Measurements from ENCODE around the gene TRIP12.
"Not testable (repeated sequence)": the region's sequence is repeated elsewhere in the genome, so short reads cannot be mapped to it uniquely, and the experiment has no call there.

TRIP12 gene

GRCh38 chr2:229970406-229970805 is 48.6 kb upstream of the TRIP12 start:
- H3K4me3 ChIP-seq (ENCODE audit: low read depth, low read length): no peak overlapping the region
- CTCF ChIA-PET: interaction anchor here (0.9 kb wide), 1 partner anchor 17 kb away, joined by 4 read pairs; no protein-coding TSS in a partner anchor
- TF ChIP-seq HOXD13 (CRISPR knock-in tag; IDR thresholded peaks at IDR 0.05; ENCODE audit: borderline replicate concordance) (no peak), ZNF133 (tag by site-specific recombination; IDR thresholded peaks at IDR 0.05) (no peak), ZXDB (tag by site-specific recombination; IDR thresholded peaks at IDR 0.05) (no peak), RBAK (tag by site-specific recombination; IDR thresholded peaks at IDR 0.05) (no peak)
- H3K36me3 ChIP-seq (ENCODE audit: control insufficient read depth in 2 of 2, insufficient read depth in 1 of 2, low read length in 2 of 2): no peaks in the 10 kb centered on the region
- H3K4me1 ChIP-seq (ENCODE audit: control insufficient read depth, insufficient read depth, low read length): no peaks in the 10 kb centered on the region
- no peak overlapping the region for H3K27ac ChIP-seq (ENCODE audit: extremely low read depth, low read depth, low read length)
- no peaks in the 10 kb centered on the region for H3K9me3 ChIP-seq (ENCODE audit: control insufficient read depth, insufficient read depth, low read depth, low read length)
- POLR2A ChIA-PET: no interaction called here

GRCh38 chr2:229969921-229970320 is 48.1 kb upstream of the TRIP12 start:
- H3K27ac ChIP-seq (ENCODE audit: extremely low read depth, low read depth, low read length): no peak overlapping the region
- no peaks in the 10 kb centered on the region for H3K36me3 ChIP-seq (ENCODE audit: control insufficient read depth in 2 of 2, insufficient read depth in 1 of 2, low read length in 2 of 2)
- no peaks in the 10 kb centered on the region for H3K9me3 ChIP-seq (ENCODE audit: control insufficient read depth, insufficient read depth, low read depth, low read length)
- no peak overlapping the region for H3K4me3 ChIP-seq (ENCODE audit: low read depth, low read length)
- TF ChIP-seq ZNF549 (tag by site-specific recombination; IDR thresholded peaks at IDR 0.05) (no peak), ZNF514 (tag by site-specific recombination; IDR thresholded peaks at IDR 0.05) (no peak), RBAK (tag by site-specific recombination; IDR thresholded peaks at IDR 0.05) (no peak), ZNF350 (tag by site-specific recombination; IDR thresholded peaks at IDR 0.05) (no peak)
- POLR2A ChIA-PET: no interaction called here
- CTCF ChIA-PET: interaction anchor here (0.9 kb wide), 1 partner anchor 18 kb away, joined by 4 read pairs; no protein-coding TSS in a partner anchor
- H3K4me1 ChIP-seq (ENCODE audit: control insufficient read depth, insufficient read depth, low read length): no peaks in the 10 kb centered on the region

DNA sequence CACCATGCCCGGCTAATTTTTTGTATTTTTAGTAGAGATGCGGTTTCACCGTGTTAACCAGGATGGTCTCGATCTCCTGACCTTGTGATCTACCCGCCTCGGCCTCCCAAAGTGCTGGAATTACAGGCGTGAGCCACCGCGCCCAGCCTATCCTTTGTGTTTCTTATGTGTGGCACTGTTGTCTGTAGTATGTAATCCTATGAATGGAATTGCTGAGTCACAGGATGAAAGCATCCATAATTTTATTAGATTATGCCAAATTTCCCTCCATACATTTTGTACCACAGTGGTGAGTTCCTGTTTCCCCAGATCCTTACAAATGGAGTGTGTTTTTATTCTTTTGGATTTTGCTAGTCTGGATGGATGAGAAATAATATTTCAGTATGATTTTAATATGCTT is 41.8 kb upstream of the TRIP12 start:
- POLR2A ChIA-PET; H3K36me3 ChIP-seq (ENCODE audit: control insufficient read depth in 2 of 2, insufficient read depth in 1 of 2, low read length in 2 of 2); CTCF ChIA-PET; H3K4me1 ChIP-seq (ENCODE audit: control insufficient read depth, insufficient read depth, low read length); H3K4me3 ChIP-seq (ENCODE audit: low read depth, low read length); H3K9me3 ChIP-seq (ENCODE audit: control insufficient read depth, insufficient read depth, low read depth, low read length); H3K27ac ChIP-seq (ENCODE audit: extremely low read depth, low read depth, low read length): not testable (repeated sequence)

GRCh38 chr2:229956491-229956890 is 34.7 kb upstream of the TRIP12 start:
- H3K36me3 ChIP-seq (ENCODE audit: control insufficient read depth in 2 of 2, insufficient read depth in 1 of 2, low read length in 2 of 2): no peaks in the 10 kb centered on the region
- H3K9me3 ChIP-seq (ENCODE audit: control insufficient read depth, insufficient read depth, low read depth, low read length): no peaks in the 10 kb centered on the region
- ChIA-PET CTCF (interaction anchor here (0.7 kb wide), 1 partner anchor 1854 kb away, joined by 4 read pairs; no protein-coding TSS in a partner anchor), POLR2A (no interaction called here)
- no peaks in the 10 kb centered on the region for H3K4me1 ChIP-seq (ENCODE audit: control insufficient read depth, insufficient read depth, low read length)
- no peak overlapping the region for H3K4me3 ChIP-seq (ENCODE audit: low read depth, low read length)
- no peak overlapping the region for H3K27ac ChIP-seq (ENCODE audit: extremely low read depth, low read depth, low read length)
- TF ChIP-seq ATF2 (tag by site-specific recombination; IDR thresholded peaks at IDR 0.05; ENCODE audit: low read depth) (no peak), ZBTB49 (tag by site-specific recombination; IDR thresholded peaks at IDR 0.05; ENCODE audit: low read depth) (no peak), ZNF658 (tag by site-specific recombination; IDR thresholded peaks at IDR 0.05) (no peak), ZNF701 (tag by site-specific recombination; IDR thresholded peaks at IDR 0.05) (no peak), ZBTB1 (tag by site-specific recombination; IDR thresholded peaks at IDR 0.05) (no peak), ZNF350 (tag by site-specific recombination; IDR thresholded peaks at IDR 0.05) (no peak), ZNF18 (tag by site-specific recombination; IDR thresholded peaks at IDR 0.05) (no peak), MYNN (tag by site-specific recombination; IDR thresholded peaks at IDR 0.05; ENCODE audit: borderline replicate concordance) (no peak), ZXDB (tag by site-specific recombination; IDR thresholded peaks at IDR 0.05) (no peak), ZBTB20 (tag by site-specific recombination; IDR thresholded peaks at IDR 0.05) (no peak), ZNF174 (tag by site-specific recombination; IDR thresholded peaks at IDR 0.05) (no peak)
- TF ChIP-seq, protein P1, sequence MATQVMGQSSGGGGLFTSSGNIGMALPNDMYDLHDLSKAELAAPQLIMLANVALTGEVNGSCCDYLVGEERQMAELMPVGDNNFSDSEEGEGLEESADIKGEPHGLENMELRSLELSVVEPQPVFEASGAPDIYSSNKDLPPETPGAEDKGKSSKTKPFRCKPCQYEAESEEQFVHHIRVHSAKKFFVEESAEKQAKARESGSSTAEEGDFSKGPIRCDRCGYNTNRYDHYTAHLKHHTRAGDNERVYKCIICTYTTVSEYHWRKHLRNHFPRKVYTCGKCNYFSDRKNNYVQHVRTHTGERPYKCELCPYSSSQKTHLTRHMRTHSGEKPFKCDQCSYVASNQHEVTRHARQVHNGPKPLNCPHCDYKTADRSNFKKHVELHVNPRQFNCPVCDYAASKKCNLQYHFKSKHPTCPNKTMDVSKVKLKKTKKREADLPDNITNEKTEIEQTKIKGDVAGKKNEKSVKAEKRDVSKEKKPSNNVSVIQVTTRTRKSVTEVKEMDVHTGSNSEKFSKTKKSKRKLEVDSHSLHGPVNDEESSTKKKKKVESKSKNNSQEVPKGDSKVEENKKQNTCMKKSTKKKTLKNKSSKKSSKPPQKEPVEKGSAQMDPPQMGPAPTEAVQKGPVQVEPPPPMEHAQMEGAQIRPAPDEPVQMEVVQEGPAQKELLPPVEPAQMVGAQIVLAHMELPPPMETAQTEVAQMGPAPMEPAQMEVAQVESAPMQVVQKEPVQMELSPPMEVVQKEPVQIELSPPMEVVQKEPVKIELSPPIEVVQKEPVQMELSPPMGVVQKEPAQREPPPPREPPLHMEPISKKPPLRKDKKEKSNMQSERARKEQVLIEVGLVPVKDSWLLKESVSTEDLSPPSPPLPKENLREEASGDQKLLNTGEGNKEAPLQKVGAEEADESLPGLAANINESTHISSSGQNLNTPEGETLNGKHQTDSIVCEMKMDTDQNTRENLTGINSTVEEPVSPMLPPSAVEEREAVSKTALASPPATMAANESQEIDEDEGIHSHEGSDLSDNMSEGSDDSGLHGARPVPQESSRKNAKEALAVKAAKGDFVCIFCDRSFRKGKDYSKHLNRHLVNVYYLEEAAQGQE (tag by site-specific recombination; IDR thresholded peaks at IDR 0.05): no peak
- TF ChIP-seq, protein P2, sequence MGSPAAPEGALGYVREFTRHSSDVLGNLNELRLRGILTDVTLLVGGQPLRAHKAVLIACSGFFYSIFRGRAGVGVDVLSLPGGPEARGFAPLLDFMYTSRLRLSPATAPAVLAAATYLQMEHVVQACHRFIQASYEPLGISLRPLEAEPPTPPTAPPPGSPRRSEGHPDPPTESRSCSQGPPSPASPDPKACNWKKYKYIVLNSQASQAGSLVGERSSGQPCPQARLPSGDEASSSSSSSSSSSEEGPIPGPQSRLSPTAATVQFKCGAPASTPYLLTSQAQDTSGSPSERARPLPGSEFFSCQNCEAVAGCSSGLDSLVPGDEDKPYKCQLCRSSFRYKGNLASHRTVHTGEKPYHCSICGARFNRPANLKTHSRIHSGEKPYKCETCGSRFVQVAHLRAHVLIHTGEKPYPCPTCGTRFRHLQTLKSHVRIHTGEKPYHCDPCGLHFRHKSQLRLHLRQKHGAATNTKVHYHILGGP (tag by site-specific recombination; IDR thresholded peaks at IDR 0.05): no peak
